NB4 (cell line): ENCODE results near the gene DDX3X.

ENCODE experiments used
- POLR2A ChIP-seq: IDR thresholded peaks from 2 replicates; pipeline ENCODE4 v1.6.1; 2011; ENCODE audit warnings: mild to moderate bottlenecking; ENCODE audit not compliant: insufficient read length; ENCODE audit errors: extremely low read depth
- TF ChIP-seq, protein P1 (sequence below): IDR thresholded peaks from one replicate; pipeline ENCODE4 v1.5.1; 2012; ENCODE audit warnings: low read depth, low read length

DNA sequence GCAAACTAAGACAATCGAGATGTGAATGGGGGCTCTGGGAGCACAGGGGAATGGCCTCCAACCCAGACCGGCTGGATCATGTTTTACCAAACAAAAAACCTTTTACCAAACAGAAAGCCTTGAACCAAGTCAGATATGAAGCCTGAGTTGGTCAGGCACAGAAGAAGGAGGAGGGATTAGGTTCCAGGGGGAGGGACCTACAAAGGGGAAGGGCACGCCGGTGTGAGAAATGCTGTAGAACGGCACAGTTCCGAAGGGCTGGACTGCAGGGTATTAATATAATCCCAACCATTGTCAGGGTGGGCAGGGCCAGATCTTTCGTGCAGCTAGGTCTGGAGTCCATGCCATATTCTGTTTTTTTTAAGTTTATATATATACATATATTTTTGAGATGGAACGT is 60.3 kb downstream of the DDX3X start:
- TF ChIP-seq, protein P1, sequence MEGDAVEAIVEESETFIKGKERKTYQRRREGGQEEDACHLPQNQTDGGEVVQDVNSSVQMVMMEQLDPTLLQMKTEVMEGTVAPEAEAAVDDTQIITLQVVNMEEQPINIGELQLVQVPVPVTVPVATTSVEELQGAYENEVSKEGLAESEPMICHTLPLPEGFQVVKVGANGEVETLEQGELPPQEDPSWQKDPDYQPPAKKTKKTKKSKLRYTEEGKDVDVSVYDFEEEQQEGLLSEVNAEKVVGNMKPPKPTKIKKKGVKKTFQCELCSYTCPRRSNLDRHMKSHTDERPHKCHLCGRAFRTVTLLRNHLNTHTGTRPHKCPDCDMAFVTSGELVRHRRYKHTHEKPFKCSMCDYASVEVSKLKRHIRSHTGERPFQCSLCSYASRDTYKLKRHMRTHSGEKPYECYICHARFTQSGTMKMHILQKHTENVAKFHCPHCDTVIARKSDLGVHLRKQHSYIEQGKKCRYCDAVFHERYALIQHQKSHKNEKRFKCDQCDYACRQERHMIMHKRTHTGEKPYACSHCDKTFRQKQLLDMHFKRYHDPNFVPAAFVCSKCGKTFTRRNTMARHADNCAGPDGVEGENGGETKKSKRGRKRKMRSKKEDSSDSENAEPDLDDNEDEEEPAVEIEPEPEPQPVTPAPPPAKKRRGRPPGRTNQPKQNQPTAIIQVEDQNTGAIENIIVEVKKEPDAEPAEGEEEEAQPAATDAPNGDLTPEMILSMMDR: no peak
- no peak for TF ChIP-seq POLR2A
